Stimulated activated memory B cell treated with anti-CD40 and anti-IgM and Interleukin-4, amounts not matched to agents 10 μg/mL and 1 μg/mL and 100 μg/mL, for 72 hours (primary cell): ENCODE data around the gene KIF20B.
"Not testable (repeated sequence)": the region's sequence is repeated elsewhere in the genome, so short reads cannot be mapped to it uniquely, and the experiment has no call there.

ENCODE experiments used
- ATAC-seq: fragments of 150-1000 bp; cut with Tn5 transposase; 2 replicates; pipeline ENCODE4 v1.10.0; 2021
- H3K27ac Mint-ChIP-seq: one replicate; pipeline ENCODE4 v1.8.0; 2022; ENCODE audit warnings: mild to moderate bottlenecking, mixed read lengths
- H3K27me3 Mint-ChIP-seq: one replicate; pipeline ENCODE4 v1.8.0; 2022; ENCODE audit warnings: mixed read lengths
- H3K36me3 Mint-ChIP-seq: one replicate; pipeline ENCODE4 v1.8.0; 2022; ENCODE audit warnings: mixed read lengths
- H3K4me1 Mint-ChIP-seq: one replicate; pipeline ENCODE4 v1.8.0; 2022; ENCODE audit warnings: mixed read lengths
- H3K4me3 Mint-ChIP-seq: one replicate; pipeline ENCODE4 v1.8.0; 2022; ENCODE audit warnings: mild to moderate bottlenecking, moderate library complexity, mixed read lengths
- H3K9me3 Mint-ChIP-seq: one replicate; pipeline ENCODE4 v1.8.0; 2022; ENCODE audit warnings: mixed read lengths

Gene KIF20B

GRCh38 chr10:89710753-89711152 lies 9.4 kb downstream of the KIF20B start:
- Mint-ChIP-seq H3K4me1 (peaks cover 19% of the 10 kb centered on the region), H3K4me3 (no peak overlapping the region), H3K9me3 (no peaks in the 10 kb centered on the region), H3K36me3 (peaks cover 32% of the 10 kb centered on the region), H3K27me3 (no peaks in the 10 kb centered on the region), H3K27ac (no peak overlapping the region)
- no peak for ATAC-seq

GRCh38 chr10:89734616-89735015 lies 33.2 kb downstream of the KIF20B start:
- no peak overlapping the region for H3K27ac Mint-ChIP-seq
- no peaks in the 10 kb centered on the region for H3K9me3 Mint-ChIP-seq
- peaks cover 21% of the 10 kb centered on the region for H3K4me1 Mint-ChIP-seq
- H3K27me3 Mint-ChIP-seq: no peaks in the 10 kb centered on the region
- no peak for ATAC-seq
- H3K36me3 Mint-ChIP-seq: peaks cover 36% of the 10 kb centered on the region
- H3K4me3 Mint-ChIP-seq: no peak overlapping the region

GRCh38 chr10:89738551-89739209 lies 37.3 kb downstream of the KIF20B start:
- H3K4me3 Mint-ChIP-seq: peak overlapping the region; percentile 60
- H3K9me3 Mint-ChIP-seq: no peaks in the 10 kb centered on the region
- H3K27me3 Mint-ChIP-seq: no peaks in the 10 kb centered on the region
- H3K27ac Mint-ChIP-seq: peak overlapping the region; percentile 87
- H3K4me1 Mint-ChIP-seq: peaks cover 21% of the 10 kb centered on the region
- ATAC-seq: peak; percentile 86
- H3K36me3 Mint-ChIP-seq: peaks cover 13% of the 10 kb centered on the region

GRCh38 chr10:89741126-89741762 lies 39.9 kb downstream of the KIF20B start:
- Mint-ChIP-seq H3K27ac (no peak overlapping the region), H3K9me3 (no peaks in the 10 kb centered on the region), H3K4me3 (no peak overlapping the region), H3K4me1 (peaks cover 21% of the 10 kb centered on the region), H3K36me3 (peaks cover 20% of the 10 kb centered on the region), H3K27me3 (no peaks in the 10 kb centered on the region)
- ATAC-seq: no peak

- H3K4me1 Mint-ChIP-seq: peaks cover 2% of the 10 kb centered on the region
- H3K9me3 Mint-ChIP-seq: no peaks in the 10 kb centered on the region
- peaks cover 22% of the 10 kb centered on the region for H3K36me3 Mint-ChIP-seq
- no peaks in the 10 kb centered on the region for H3K27me3 Mint-ChIP-seq
- H3K27ac Mint-ChIP-seq: no peak overlapping the region
- ATAC-seq: no peak
- H3K4me3 Mint-ChIP-seq: no peak overlapping the region
These were observed 42.6 kb downstream of the KIF20B start for GRCh38 chr10:89744026-89744425.

- Mint-ChIP-seq H3K36me3 (peaks cover 22% of the 10 kb centered on the region), H3K27me3 (no peaks in the 10 kb centered on the region), H3K4me3 (no peak overlapping the region), H3K27ac (no peak overlapping the region), H3K9me3 (no peaks in the 10 kb centered on the region), H3K4me1 (no peaks in the 10 kb centered on the region)
- ATAC-seq: no peak
These were observed 44.5 kb downstream of the KIF20B start for GRCh38 chr10:89745903-89746302.

- no peaks in the 10 kb centered on the region for H3K4me1 Mint-ChIP-seq
- H3K27ac Mint-ChIP-seq: no peak overlapping the region
- H3K27me3 Mint-ChIP-seq: no peaks in the 10 kb centered on the region
- H3K4me3 Mint-ChIP-seq: no peak overlapping the region
- H3K36me3 Mint-ChIP-seq: peaks cover 35% of the 10 kb centered on the region
- H3K9me3 Mint-ChIP-seq: no peaks in the 10 kb centered on the region
- no peak for ATAC-seq
These were observed 49.1 kb downstream of the KIF20B start for GRCh38 chr10:89750441-89750840.

- Mint-ChIP-seq H3K4me3 (no peak overlapping the region), H3K4me1 (no peaks in the 10 kb centered on the region), H3K27ac (no peak overlapping the region), H3K9me3 (no peaks in the 10 kb centered on the region), H3K27me3 (no peaks in the 10 kb centered on the region), H3K36me3 (peaks cover 39% of the 10 kb centered on the region)
- no peak for ATAC-seq
These were observed 54.0 kb downstream of the KIF20B start for GRCh38 chr10:89755374-89755773.

- Mint-ChIP-seq H3K9me3 (no peaks in the 10 kb centered on the region), H3K27ac (no peak overlapping the region), H3K36me3 (peaks cover 57% of the 10 kb centered on the region), H3K27me3 (no peaks in the 10 kb centered on the region), H3K4me3 (no peak overlapping the region), H3K4me1 (no peaks in the 10 kb centered on the region)
- ATAC-seq: no peak
These were observed 58.1 kb downstream of the KIF20B start for GRCh38 chr10:89759531-89759930.

- not testable (repeated sequence) for H3K4me1 Mint-ChIP-seq, H3K9me3 Mint-ChIP-seq, H3K27ac Mint-ChIP-seq, H3K4me3 Mint-ChIP-seq, H3K27me3 Mint-ChIP-seq, ATAC-seq
- H3K36me3 Mint-ChIP-seq: peaks cover 66% of the 10 kb centered on the region
These were observed 62.3 kb downstream of the KIF20B start for GRCh38 chr10:89763671-89764070.

GRCh38 chr10:89771684-89772083 lies 70.3 kb downstream of the KIF20B start:
- no peak overlapping the region for H3K27ac Mint-ChIP-seq
- H3K27me3 Mint-ChIP-seq: no peaks in the 10 kb centered on the region
- peaks cover 9% of the 10 kb centered on the region for H3K4me1 Mint-ChIP-seq
- H3K9me3 Mint-ChIP-seq: no peaks in the 10 kb centered on the region
- H3K36me3 Mint-ChIP-seq: peaks cover 76% of the 10 kb centered on the region
- no peak overlapping the region for H3K4me3 Mint-ChIP-seq
- no peak for ATAC-seq

- H3K27ac Mint-ChIP-seq: no peak overlapping the region
- H3K36me3 Mint-ChIP-seq: peaks cover 78% of the 10 kb centered on the region
- no peak overlapping the region for H3K4me3 Mint-ChIP-seq
- no peak for ATAC-seq
- H3K4me1 Mint-ChIP-seq: peaks cover 9% of the 10 kb centered on the region
- no peaks in the 10 kb centered on the region for H3K27me3 Mint-ChIP-seq
- H3K9me3 Mint-ChIP-seq: no peaks in the 10 kb centered on the region
These were observed 71.7 kb downstream of the KIF20B start for GRCh38 chr10:89773081-89773480.

- H3K4me1 Mint-ChIP-seq: no peaks in the 10 kb centered on the region
- no peaks in the 10 kb centered on the region for H3K9me3 Mint-ChIP-seq
- H3K27ac Mint-ChIP-seq: no peak overlapping the region
- ATAC-seq: no peak
- no peak overlapping the region for H3K4me3 Mint-ChIP-seq
- peaks cover 76% of the 10 kb centered on the region for H3K36me3 Mint-ChIP-seq
- no peaks in the 10 kb centered on the region for H3K27me3 Mint-ChIP-seq
These were observed 75.3 kb downstream of the KIF20B start for GRCh38 chr10:89776665-89777064.

- Mint-ChIP-seq H3K27ac (no peak overlapping the region), H3K27me3 (no peaks in the 10 kb centered on the region), H3K9me3 (peaks cover 3% of the 10 kb centered on the region), H3K4me3 (no peak overlapping the region), H3K4me1 (no peaks in the 10 kb centered on the region), H3K36me3 (peaks cover 32% of the 10 kb centered on the region)
- ATAC-seq: no peak
These were observed 81.1 kb downstream of the KIF20B start for GRCh38 chr10:89782470-89782869.

- no peak overlapping the region for H3K27ac Mint-ChIP-seq
- no peaks in the 10 kb centered on the region for H3K27me3 Mint-ChIP-seq
- H3K9me3 Mint-ChIP-seq: peaks cover 3% of the 10 kb centered on the region
- peaks cover 25% of the 10 kb centered on the region for H3K36me3 Mint-ChIP-seq
- H3K4me3 Mint-ChIP-seq: no peak overlapping the region
- no peaks in the 10 kb centered on the region for H3K4me1 Mint-ChIP-seq
- ATAC-seq: no peak
These were observed 82.0 kb downstream of the KIF20B start for GRCh38 chr10:89783406-89783805.

GRCh38 chr10:89785095-89785494 lies 83.7 kb downstream of the KIF20B start:
- Mint-ChIP-seq H3K9me3 (peaks cover 3% of the 10 kb centered on the region), H3K4me1 (no peaks in the 10 kb centered on the region), H3K27me3 (peaks cover 16% of the 10 kb centered on the region), H3K27ac (no peak overlapping the region), H3K4me3 (no peak overlapping the region), H3K36me3 (peaks cover 8% of the 10 kb centered on the region)
- no peak for ATAC-seq
